Gastrocnemius medialis (tissue), 4 donors: ENCODE measurements around the gene ZBTB7C. TPM values are rescaled to one million over a fixed set of nuclear protein-coding genes. Genes with fewer than 3 reads are reported as not detected.

Source experiments
- ATAC-seq, 2 donors: fragments of 150-250 bp; one replicate each; pipeline ENCODE4 v1.9.1; 2016
- DNase-seq, 2 donors: peaks; one replicate each; pipeline ENCODE4 v3.0.0-alpha.2; 2019
- H3K27ac ChIP-seq, 4 donors: fragments of 200-600 bp; sonication (generic); 1 replicate in 1 of 4; 2 replicates in 3 of 4; pipeline ENCODE4 v1.5.1; 2016 to 2018; ENCODE audit warnings: mild to moderate bottlenecking in 2 of 4, moderate library complexity in 1 of 4
- H3K27me3 ChIP-seq, 3 donors: fragments of 200-600 bp; sonication (generic) in 2 of 3; 1 replicate in 1 of 3; 2 replicates in 2 of 3; pipeline versions ENCODE4 v1.5.1 to v1.6.0; 2016 to 2019; ENCODE audit warnings: mild to moderate bottlenecking in 1 of 3, moderate library complexity in 1 of 3
- H3K36me3 ChIP-seq, 2 donors: fragments of 200-600 bp; sonication (generic) in 1 of 2; one replicate each; pipeline ENCODE4 v1.5.1; 2017 to 2018
- H3K4me1 ChIP-seq, 2 donors: fragments of 200-600 bp; sonication (generic) in 1 of 2; one replicate each; pipeline ENCODE4 v1.5.1; 2016 to 2017; ENCODE audit warnings: mild to moderate bottlenecking in 2 of 2
- H3K4me3 ChIP-seq, 4 donors: fragments of 200-600 bp; sonication (generic) in 3 of 4; 1 replicate in 1 of 4; 2 replicates in 3 of 4; pipeline ENCODE4 v1.5.1; 2016 to 2019; ENCODE audit warnings: mild to moderate bottlenecking in 2 of 4
- H3K9me3 ChIP-seq, 3 donors: fragments of 200-600 bp; sonication (generic) in 2 of 3; 1 replicate in 1 of 3; 2 replicates in 2 of 3; pipeline ENCODE4 v1.5.1; 2016 to 2019
- POLR2A ChIP-seq, 2 donors: fragments of 450-650 bp; IDR thresholded peaks; one replicate each; pipeline ENCODE4 v1.6.1; 2017; ENCODE audit warnings: antibody characterized with exemption in 2 of 2, mild to moderate bottlenecking in 2 of 2, moderate library complexity in 2 of 2
- in situ Hi-C, 4 donors: fragments of 200-750 bp; cut with MboI; loops; one replicate each; pipeline versions ENCODE4 v1.15.0 to v1.8.0; 2017; ENCODE audit warnings: low sequenced_read_pairs in 4 of 4
- intact Hi-C: fragments of 100-400 bp; cut with DNase I; formaldehyde crosslinking; loops from one replicate; pipeline ENCODE4 v1.15.1; 2023; ENCODE audit warnings: low total_unique reads
- total RNA-seq, 4 donors: library from RNA; depleted of rRNA; stranded (reverse); fragments of >200 nt; gene quantifications; one replicate each; pipeline versions ENCODE4 v1.1.0 to v1.2.3, GENCODE V29; 2016
- TF ChIP-seq, protein P1 (sequence below), 5 experiments: fragments of 450-650 bp in 3 of 5; fragments of 200-600 bp in 2 of 5; sonication (generic) in 2 of 5; IDR thresholded peaks in 4 of 5; conservative IDR thresholded peaks in 1 of 5; 1 replicate in 4 of 5; 2 replicates in 1 of 5; pipeline ENCODE4 v1.5.1; 2016 to 2019; ENCODE audit warnings: antibody characterized with exemption in 5 of 5, mild to moderate bottlenecking in 3 of 5, moderate library complexity in 3 of 5

The ZBTB7C gene
- total RNA-seq, 4 donors from 2014 or later = 0.53 to 12.3 (median 1.1) TPM

DNA sequence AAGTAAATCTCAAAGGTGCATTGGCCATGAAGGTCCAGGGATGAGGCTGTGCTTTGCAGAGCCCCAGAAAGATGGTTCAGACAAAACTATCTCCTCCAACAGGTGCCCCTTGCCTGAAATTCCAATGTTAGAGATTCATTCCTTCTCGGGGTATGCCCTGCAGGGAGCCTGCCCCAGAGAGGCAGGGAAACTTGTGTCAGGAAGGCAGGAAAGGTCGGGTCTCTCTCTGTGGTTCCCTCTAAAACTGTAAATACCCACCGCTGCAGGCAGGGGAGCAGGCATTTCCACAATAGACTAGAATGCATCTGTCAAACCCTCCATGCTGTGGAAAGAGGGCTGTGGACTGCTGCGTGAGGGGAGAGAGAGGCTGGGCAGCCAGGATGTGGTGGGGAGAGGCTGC is 271.0 kb downstream of the ZBTB7C start:
- intact Hi-C loops = no loop called here
- Histone ChIP-seq H3K4me1 (peaks cover 12 to 15% of the 10 kb centered on the region in 2 donors), H3K27ac (no peak overlapping the region), H3K27me3 (peaks cover 0 to 5% (median 0%) of the 10 kb centered on the region in 3 donors), H3K4me3 (no peak overlapping the region), H3K36me3 (no peaks in the 10 kb centered on the region), H3K9me3 (no peaks in the 10 kb centered on the region)
- no peak for TF ChIP-seq POLR2A (IDR thresholded peaks at IDR 0.05)
- TF ChIP-seq, protein P1, sequence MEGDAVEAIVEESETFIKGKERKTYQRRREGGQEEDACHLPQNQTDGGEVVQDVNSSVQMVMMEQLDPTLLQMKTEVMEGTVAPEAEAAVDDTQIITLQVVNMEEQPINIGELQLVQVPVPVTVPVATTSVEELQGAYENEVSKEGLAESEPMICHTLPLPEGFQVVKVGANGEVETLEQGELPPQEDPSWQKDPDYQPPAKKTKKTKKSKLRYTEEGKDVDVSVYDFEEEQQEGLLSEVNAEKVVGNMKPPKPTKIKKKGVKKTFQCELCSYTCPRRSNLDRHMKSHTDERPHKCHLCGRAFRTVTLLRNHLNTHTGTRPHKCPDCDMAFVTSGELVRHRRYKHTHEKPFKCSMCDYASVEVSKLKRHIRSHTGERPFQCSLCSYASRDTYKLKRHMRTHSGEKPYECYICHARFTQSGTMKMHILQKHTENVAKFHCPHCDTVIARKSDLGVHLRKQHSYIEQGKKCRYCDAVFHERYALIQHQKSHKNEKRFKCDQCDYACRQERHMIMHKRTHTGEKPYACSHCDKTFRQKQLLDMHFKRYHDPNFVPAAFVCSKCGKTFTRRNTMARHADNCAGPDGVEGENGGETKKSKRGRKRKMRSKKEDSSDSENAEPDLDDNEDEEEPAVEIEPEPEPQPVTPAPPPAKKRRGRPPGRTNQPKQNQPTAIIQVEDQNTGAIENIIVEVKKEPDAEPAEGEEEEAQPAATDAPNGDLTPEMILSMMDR (IDR thresholded peaks at IDR 0.05 in 4 of 5, conservative IDR thresholded peaks at IDR 0.05 in 1 of 5) = no peak
- in situ Hi-C loops = no loop called here
- no peak for DNase-seq
- ATAC-seq = no peak

DNA sequence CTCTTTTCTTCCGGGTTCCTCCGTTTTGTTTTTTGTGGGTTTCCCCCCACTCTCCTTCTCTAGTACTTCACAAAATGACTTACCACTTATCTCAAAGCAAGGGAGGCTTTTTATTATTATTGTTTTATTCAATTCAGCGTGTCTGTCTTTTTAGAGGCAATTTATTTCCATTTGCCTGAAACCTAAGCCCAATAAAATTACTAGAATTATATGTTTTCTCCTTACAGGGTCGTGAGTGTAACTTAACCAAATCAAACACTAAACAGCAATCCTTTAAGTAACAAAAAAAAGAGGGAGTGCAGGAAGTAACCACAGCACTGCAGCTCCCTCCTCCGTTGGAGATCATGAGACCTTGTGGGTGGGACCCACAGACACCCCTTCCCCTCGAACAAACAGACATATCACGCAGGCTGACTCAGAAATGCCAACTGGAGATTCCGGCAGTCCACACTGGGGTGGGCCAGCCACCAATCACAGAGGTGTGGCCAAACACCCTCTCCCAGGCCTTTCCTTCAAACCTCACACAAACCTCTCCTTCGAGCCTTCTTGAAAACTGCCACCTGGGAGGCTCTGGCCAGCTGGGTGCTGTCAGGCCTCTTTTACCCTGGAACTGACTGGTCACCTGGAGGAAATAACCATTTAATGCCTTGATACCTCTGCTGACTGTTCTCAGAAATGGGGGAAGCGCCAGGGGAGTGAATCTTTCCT is 271.7 kb downstream of the ZBTB7C start:
- ATAC-seq (no peak), DNase-seq (no peak)
- no peaks in the 10 kb centered on the region for H3K36me3 ChIP-seq
- in situ Hi-C loops (no loop called here), intact Hi-C loops (no loop called here)
- no peaks in the 10 kb centered on the region for H3K9me3 ChIP-seq
- no peak for TF ChIP-seq POLR2A (IDR thresholded peaks at IDR 0.05)
- TF ChIP-seq, protein P1 (IDR thresholded peaks at IDR 0.05 in 4 of 5, conservative IDR thresholded peaks at IDR 0.05 in 1 of 5) = no peak
- H3K4me1 ChIP-seq = peaks cover 12 to 15% of the 10 kb centered on the region in 2 donors
- H3K4me3 ChIP-seq = peak overlapping the region; percentile 57 to 92 (median 66)
- no peak overlapping the region for H3K27ac ChIP-seq
- peaks cover 0 to 5% (median 0%) of the 10 kb centered on the region in 3 donors for H3K27me3 ChIP-seq

DNA sequence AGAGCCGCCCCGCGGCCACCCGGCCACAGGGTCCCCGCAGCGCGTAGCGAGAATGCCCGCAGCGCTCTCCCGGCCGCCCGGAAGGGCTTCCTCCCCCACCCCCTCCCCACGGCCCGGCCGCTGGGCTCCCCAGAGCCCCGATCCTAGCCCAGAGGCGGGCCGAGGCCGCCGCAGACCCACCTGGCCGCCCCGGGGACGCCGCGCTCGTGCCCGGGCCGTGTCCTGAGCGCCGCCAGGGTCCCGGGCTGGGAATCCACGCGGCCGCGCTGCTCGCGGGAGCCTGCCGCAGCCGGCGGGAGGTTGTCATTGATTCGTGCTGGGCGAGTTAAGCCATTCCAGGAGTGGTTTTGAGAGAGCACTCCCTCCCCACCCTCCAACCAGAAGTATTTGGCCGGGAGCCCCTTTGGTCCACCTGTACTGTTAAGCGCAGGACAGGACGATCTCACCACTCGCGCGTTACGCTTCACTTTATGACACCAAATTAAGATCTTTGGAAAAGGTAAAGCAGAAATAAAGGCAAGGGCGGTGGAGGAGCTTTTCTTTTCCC is 272.3 kb downstream of the ZBTB7C start:
- DNase-seq = no peak

DNA sequence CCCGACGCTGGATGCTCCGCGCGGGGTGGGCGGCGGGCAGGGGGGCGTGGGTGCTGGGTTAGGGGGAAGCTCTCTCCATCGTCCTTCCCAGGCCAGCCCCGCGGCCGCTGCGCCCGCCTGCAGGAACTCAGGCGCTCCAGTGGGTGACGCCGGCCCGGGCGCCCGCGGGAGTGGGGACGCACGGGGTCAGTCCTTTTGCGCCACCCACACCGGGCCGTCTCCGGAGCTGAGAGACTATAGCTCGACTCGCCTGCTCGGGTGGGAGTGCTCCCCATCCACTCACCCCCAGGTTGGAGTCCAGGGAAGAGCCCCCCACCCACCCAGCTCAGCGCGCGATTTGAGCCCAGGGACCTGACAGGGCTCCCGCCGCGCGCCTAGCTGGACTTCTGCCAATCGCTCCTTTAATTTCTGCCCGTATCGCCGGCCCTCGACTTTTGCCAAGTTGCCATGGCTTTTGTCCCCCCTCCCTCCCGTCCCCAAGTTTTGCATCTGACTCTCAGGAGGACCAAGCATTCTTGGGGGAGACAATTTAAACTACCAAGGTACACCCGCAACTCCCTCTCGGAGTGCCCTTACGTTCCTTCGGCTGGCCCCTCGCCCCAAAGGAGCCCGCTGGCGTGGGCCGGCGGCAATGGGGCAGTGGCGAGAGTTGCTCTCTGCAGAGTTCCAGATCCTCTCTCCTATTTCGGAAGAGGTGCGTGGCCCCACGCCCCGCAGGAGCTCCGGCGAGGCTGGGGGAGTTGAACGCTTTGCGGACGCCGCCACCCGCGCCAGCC is 272.9 kb downstream of the ZBTB7C start:
- in situ Hi-C loops = no loop called here
- DNase-seq (peak in 1 of 2 donors; percentile 25), ATAC-seq (peak; percentile 17 to 46)
- Histone ChIP-seq H3K9me3 (no peaks in the 10 kb centered on the region), H3K4me3 (peak overlapping the region; percentile 57 to 92 (median 66)), H3K27ac (peak overlapping the region in 1 of 4 donors; percentile 37), H3K36me3 (no peaks in the 10 kb centered on the region), H3K4me1 (peaks cover 8 to 15% of the 10 kb centered on the region in 2 donors), H3K27me3 (peaks cover 0 to 5% (median 0%) of the 10 kb centered on the region in 3 donors)
- no peak for TF ChIP-seq POLR2A (IDR thresholded peaks at IDR 0.05)
- TF ChIP-seq, protein P1 (IDR thresholded peaks at IDR 0.05 in 4 of 5, conservative IDR thresholded peaks at IDR 0.05 in 1 of 5) = no peak
- intact Hi-C loops = no loop called here

More for the DNA sequence above, 272.3 kb downstream of the ZBTB7C start:
- intact Hi-C loops = no loop called here
- Histone ChIP-seq H3K9me3 (no peaks in the 10 kb centered on the region), H3K4me1 (peaks cover 8 to 15% of the 10 kb centered on the region in 2 donors), H3K4me3 (peak overlapping the region; percentile 57 to 92 (median 66)), H3K27me3 (peaks cover 0 to 5% (median 0%) of the 10 kb centered on the region in 3 donors), H3K36me3 (no peaks in the 10 kb centered on the region), H3K27ac (peak overlapping the region in 1 of 4 donors; percentile 37)
- in situ Hi-C loops = no loop called here
- ATAC-seq = peak in 1 of 2 donors; percentile 39
- TF ChIP-seq POLR2A (IDR thresholded peaks at IDR 0.05) = no peak
- TF ChIP-seq, protein P1 (IDR thresholded peaks at IDR 0.05 in 4 of 5, conservative IDR thresholded peaks at IDR 0.05 in 1 of 5) = no peak
